ELR (cell line): ENCODE results near the gene PCCA.
A peak's percentile ranks its signal among the peaks of the same experiment; 100 is the strongest.
"Not testable (repeated sequence)": the region's sequence is repeated elsewhere in the genome, so short reads cannot be mapped to it uniquely, and the experiment has no call there.

Experiments
- DNase-seq: peaks from one replicate; pipeline ENCODE4 v3.0.0-alpha.2; 2015; ENCODE audit warnings: low read depth

Gene PCCA

DNA sequence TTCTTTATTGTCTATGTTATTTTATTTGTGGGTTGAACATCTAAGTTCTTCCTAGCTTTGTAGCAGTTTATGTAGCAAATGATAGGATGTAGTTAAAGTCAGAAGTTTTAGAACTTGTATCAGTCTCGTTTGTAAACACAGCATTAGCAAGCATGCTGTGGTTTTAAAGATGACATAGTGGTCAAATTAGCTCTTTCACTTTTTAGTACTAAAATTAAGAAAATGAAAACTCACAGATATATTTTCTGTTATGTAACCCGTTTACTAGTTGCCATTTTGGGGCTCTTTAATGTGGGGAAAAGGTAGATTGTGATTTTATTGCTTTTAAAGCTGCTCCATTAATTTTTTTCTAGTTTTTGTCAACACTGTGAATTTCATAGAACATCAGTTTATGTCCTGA is 216.5 kb downstream of the PCCA start:
- DNase-seq = no peak

DNA sequence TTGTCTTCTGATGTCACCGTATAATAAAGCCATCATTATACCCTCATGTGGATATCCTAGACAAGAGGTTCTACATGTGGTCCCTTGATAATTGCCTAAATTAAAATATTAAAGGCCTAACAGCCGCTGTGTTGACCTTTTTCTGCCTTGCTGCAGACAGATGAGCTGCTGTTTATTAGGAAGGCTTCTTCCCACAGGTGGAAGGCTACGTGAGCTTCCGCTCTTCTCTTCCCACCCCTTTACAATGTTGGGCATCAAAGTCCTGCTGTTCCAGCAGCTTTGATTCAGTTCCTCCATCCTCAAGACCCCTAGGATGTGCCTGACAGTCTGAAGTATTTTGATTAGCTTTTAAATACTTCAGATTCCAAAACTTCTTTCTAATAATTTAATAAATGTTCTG is 217.1 kb downstream of the PCCA start:
- no peak for DNase-seq

DNA sequence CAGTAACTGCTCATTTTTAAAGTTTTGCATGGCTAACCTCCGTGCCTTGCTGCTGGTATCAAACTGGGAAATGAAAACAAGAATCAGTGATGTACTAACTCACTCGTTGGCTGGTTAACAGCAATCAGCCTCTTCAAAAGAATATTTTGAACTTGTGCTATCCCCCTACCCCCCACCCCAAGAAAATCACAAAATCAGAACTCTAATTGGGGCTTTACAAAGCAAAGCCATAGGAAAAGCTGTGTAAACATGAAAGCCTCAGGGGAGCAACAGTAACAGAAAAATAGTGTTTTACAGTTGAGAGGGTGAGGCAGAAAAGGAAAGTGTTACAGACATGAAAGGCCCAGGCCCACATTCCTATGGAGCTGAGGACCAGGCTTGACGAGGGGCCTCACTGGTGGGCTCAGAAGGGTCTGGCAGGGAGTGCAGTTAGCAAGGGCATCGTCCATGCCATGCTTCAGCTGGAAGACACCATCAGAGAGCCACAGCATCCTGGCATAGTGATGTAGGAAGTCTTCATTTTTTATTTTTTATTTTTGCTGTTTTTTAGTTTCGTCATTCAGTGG is 217.6 kb downstream of the PCCA start:
- no peak for DNase-seq

DNA sequence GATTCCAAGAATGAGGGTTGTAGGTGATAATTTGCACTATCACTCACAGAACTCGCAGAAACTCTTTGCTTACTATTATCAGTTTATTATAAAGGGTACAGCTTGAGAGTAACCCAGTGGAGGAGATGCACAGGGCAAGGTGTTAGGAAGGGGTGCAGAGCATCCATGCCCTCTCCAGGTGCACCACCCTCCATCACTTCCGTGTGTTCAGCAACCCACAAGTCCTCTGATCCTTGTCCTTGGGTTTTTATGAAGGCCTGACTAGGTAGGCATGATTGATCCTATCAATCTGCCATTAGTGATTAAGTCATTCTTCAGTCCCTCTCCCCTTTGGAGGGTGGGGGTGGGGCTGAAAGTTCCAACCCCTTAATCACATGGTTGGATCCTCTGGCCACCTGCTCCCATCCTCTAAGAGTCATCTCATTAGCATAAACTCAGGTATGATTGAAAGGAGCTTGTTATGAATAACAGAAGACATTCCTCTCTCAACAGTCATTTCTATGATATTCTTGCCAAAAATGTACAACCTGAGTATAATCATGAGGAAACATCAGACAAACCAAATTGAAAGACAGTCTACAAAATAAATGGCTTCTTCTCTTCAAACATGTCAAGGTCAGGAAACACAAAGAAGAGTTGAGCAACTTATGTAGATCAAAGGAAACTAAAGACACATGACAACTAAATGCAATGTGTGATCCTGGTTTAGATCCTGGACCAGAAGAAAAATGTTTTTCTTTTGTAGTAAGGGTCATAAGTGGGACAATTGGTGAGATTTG is 225.4 kb downstream of the PCCA start:
- no peak for DNase-seq

DNA sequence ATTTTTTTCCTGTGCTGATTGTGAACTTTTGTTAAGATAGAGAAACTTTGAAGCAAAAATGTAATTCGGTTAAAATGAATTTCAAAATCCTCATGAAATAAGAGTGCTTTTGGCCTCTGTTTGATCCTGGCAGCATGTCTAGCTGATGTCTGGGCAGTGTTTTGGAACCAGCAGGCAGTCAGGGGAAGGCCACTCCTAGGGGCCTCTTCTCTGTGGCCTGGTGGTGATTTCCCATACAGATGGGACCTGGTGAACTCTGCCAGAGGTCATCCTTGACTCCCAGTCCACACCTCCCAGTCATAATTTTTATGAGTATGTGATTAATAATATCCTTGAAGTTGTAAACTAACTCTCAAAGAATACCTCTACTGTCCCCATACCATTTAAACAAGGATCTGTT is 226.6 kb downstream of the PCCA start:
- DNase-seq = no peak

DNA sequence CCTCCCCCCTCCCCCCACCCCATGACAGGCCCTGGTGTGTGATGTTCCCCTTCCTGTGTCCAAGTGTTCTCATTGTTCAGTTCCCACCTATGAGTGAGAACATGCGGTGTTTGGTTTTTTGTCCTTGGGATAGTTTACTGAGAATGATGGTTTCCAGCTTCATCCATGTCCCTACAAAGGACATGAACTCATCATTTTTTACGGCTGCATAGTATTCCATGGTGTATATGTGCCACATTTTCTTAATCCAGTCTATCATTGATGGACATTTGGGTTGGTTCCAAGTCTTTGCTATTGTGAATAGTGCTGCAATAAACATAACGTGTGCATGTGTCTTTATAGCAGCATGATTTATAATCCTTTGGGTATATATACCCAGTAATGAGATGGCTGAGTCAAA is 229.6 kb downstream of the PCCA start:
- DNase-seq = not testable (repeated sequence)

DNA sequence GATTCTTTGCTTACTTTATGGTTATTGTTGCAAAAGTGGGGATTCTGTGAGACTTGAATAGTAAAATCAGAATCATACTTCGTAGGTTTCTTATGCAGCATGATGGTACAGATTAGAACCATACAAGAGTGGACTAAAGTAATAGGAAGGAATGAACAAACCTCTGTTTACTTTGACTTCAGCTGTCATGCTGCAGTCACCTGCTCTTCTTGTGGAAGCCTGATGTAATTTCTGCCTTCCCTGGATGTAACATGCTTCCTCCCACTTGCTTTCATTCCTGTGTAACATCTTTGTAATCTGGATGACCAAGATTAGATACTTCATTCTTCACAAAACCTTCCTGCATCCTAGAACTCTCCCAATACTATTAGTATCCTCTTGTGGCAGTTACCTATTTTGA is 235.0 kb downstream of the PCCA start:
- DNase-seq = no peak

DNA sequence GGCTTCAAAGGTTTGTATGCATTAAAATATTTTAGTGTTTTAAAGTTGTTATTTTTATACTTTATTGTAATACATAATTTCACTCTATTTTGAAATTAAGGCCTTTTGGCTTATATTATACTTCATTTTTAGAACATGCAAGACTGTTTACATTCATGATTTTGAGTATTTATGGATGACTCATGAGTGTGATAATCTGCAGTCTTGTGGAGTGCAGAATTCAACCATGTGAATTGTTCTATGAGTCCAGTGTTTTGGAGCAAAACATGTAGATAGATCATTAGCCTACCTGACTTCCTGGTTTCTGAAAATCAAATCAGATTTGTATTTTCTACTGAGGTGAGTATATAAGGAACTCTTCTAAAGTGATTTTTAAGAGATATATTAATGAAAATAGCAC is 241.8 kb downstream of the PCCA start:
- DNase-seq = peak; percentile 24

DNA sequence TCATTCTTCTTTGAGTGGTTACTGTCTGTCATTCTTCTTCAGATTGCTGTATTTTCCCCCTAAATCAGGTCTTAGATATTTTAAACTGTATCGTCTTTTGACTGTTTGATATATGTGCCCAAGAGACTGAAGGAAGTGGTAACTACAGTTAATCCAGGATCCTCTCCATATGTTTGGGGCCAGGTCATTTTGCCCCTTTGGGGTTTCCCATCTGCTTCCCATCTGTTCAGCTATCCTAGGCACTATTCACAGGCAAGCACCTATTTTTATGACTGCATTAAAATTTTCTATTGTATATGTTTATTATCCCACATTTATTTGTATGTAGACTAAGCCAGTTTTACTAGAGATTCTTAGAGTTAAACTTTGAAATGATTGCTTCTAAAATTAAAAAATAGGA is 244.2 kb downstream of the PCCA start:
- no peak for DNase-seq

DNA sequence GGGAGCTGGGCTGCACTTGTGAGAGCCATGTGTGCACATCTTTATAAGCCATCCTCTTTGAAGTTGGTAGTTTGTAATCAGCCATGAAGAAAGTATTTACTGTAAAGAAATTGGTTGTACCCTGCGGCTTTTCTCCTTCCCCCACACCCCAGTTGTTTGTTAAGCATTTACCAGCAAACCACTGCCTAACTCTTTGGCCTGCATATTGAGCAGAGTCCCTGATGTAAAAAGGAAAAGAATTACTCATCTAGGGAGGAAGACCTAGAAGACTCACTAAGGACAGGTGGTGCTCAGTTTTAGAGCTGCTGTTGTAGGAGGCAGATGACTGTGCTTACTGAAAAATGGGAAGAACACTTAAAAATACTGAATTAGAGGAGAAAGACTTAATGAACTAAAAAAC is 245.3 kb downstream of the PCCA start:
- no peak for DNase-seq

DNA sequence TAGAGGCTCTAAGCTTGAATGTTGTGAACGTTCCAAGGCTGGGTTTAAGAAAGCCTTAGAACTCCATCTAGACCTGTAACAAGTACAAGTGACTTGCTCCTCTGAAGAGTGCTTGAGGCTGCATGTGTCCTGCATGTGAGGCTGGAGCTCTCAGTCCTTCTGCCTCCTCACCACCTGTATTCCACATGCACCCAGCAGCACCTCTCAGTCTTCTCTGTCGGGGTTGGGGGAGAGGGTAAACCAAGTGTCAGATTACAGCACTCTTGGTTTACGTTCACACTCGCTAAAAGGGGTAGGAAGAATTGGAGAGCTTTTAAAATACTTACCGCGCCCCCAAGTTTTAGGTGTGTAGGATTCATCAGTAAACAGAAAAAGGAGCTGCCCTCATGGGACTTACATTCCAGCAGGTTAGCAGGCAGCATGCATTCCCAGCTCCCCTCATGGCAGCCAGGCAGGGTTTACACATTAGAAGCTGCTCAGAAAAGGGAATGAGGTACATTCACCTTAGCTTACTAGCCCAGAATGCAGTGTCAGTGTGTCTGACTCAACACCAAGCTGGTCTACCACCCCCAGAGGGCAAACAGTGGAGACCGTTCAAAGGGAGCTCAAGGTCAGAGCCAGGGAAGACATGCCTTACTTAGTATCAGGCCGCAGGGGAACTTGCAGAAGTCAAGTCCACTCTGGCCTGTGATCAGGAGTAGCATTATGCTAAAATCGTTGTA is 248.1 kb downstream of the PCCA start:
- DNase-seq = no peak

DNA sequence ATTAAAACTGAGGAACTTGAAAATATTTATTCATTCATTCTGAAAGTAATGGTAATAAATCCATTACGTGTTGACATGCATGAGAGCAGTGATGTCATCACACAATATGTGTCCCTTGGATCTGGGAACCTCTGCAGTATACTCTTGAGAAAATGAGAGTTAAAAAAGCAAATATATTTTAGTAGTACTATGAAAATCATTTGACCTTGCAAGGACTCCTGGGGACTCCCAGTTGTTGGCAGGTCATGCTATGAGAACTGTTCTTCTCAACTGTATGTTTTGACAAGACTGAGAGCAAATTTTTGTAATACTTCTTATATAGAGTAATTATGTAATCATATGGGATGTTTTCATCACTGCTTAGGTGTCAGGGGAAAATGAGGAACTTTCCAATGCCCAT is 249.4 kb downstream of the PCCA start:
- DNase-seq = no peak

DNA sequence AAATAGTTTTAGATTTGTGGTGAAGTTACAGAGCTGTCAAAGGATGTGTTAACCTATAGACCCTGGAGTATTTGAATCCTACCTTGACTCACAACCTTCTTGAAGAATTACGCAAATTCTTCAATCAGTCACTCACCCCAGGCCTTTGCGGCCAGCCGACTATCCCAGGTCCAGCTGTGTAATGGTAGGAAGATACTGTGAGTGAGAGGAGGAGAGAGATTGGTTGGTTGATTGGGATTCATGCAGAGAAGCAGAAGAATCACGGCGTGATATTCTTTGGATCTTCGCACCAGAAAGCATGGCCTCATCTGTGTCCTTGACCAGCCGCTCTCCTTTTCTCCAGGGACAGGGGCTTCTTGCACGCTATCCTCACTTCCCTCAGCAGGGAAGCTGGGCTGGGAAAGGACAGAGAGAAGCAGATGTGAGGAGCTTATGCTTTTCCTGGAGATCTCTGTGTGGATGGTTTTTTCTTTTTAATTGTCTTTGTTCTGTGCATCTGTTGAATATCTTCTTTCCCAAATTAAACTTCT is 250.6 kb downstream of the PCCA start:
- no peak for DNase-seq

DNA sequence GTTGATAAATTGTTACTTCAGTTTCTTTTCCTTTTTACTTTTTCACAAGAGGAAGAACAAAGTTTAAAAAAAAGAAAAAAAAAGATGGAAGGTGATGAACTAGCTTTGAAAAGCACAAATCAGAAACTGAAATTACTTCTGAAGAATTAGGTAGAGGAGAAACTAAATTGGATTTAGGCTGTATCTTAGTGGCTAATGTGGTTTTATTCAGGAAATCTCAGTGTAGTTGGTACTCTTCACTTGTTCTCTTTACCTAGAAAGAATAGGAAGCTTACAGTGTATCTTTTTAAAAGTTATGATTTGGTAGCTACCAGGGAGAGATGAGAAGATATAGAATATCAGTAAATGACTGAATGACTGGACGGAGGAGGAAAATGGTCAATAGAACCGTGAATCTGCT is 252.0 kb downstream of the PCCA start:
- DNase-seq = no peak

DNA sequence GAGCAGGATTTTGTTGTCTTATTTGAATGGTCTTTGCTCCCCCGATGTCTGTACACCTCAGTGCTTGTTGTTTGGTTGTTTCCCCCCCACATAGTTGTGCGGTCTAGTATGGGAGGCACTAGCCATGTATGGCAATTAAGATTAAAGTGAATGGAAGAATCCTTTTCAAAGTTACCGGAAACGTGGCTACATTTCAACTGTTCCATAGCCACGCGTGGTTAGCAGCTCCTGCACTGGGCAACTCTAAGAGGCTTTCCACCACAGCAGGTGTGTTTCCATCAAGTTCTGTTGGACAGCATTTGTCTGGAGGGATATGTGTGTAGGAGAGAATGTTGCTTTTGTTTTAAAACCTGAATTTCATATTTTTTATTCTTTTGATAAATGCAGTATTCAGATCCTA is 252.4 kb downstream of the PCCA start:
- DNase-seq = no peak

DNA sequence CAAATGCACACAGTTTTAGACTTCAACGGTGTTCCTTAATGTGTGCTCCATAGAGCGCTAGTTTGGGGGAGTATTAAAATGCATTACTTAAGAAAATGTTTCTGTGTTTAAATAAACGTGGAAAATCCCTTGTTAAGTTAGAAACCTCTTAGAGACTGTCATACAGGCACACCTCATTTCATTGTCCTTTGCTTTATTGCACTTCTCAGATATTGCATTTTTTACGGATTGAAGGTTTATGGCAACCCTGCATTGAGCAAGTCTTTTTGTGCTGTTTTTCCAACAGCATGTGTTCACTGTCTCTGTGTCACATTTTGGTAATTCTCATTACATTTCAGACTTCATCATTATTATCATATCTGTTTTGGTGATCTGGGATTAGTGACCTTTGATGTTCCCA is 255.7 kb downstream of the PCCA start:
- DNase-seq = no peak

DNA sequence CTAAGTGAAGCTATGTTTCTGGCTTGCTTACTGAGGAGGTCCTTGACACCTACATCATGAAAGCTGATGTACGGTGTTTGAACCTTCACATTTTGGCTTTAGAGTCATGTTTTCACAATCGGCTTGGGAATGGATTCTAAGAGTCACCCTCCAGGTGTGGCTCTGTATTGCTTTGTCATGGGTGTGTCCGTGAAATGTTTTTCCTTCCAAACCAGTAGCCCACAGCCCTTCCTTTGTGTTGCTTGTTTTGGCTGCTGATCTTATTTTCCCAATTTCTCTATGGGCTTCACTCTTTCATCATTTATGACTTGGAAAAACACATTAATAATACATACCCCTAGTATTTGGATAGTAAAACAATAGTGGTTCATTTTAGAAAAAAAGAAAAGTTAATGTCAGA is 259.1 kb downstream of the PCCA start:
- DNase-seq = no peak

DNA sequence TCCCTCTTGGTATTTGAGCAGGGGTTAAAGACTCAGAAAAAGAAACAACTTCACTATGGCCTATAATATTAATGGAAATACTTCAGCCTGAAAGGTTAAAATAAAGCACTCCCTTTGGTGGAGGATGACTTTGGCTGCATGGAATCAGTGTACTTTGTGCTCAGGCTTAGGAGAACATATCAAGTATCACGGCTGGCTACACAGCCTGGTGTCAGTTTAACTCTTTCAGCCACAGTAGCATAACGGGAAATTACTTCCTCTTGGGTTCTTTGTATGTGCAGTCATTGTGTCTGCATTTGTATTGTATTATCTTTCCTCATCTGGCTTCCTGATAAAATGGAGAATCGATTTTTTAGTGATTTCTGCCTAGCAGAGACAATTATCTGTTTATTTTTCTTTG is 260.7 kb downstream of the PCCA start:
- DNase-seq = no peak

DNA sequence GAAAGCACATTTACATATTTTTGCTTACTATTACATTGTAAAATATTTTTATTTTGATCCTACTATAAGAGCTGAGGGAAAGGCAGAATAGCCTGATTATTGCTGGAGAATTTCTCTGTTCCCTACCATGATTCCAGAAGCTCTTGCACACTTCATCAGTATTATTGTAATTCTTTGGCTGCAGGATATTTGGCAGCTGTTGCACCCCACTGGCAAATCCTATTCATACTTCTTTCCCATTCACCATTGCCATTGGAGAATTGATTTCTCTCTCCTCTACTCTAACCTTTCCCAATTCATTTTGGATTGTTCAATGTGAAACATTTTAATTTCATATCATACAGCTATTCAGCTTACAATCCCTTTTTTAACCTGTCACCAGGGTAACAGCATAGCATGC is 261.7 kb downstream of the PCCA start:
- no peak for DNase-seq

DNA sequence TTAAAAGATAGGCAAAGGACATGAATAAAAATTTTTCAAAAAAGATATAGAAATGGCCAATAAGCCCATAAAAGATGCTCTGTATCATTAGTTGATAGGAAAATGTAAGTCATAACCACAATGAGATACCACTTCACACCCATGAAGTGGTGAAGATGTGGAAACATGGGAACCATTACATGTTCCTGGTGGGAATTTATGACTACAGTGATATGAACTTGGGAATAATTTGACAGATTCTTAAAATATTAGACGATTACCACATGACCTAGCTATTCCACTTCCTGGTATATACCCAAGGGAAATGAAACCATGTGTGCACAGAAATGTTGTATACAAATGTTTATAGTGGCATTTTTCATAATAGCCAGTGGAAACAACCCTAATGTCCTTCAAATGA is 267.5 kb downstream of the PCCA start:
- no peak for DNase-seq

DNA sequence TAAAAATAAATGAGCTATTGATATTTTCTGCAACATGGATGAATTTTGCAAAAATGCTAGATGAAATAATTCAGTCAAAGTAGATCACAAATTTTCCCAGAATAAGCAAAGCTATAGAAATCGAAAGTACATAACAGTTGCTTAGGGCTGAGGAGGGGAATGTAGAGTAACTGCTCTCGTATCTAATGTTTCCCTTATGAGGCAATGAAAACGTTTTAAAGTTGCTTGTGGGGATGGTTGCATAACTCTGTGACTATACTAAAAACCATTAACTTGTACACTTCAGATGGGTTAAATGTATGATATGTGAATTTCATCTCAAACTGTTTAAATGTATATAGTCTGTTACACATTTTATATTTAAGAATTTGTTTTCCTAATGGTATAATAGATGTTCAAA is 268.0 kb downstream of the PCCA start:
- DNase-seq = peak; percentile 5

DNA sequence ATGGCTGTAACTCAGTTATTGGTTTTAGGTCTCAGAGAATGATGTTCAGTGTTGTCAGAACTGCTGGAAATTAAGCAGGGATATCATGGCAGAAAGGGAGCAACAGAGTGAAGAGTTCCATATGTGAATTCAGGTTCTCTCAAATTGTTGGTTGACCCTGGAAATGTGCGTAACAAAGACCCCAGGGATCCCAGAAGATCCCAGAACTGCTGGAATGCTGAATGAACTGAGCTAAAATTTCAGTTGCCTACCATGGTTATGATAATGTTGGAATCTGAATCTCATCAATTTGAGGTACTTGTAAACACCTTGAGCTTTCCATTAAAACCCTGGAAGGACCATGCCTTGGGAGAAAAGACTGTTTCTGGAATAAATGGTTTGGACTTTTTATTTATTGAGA is 268.9 kb downstream of the PCCA start:
- DNase-seq = no peak

DNA sequence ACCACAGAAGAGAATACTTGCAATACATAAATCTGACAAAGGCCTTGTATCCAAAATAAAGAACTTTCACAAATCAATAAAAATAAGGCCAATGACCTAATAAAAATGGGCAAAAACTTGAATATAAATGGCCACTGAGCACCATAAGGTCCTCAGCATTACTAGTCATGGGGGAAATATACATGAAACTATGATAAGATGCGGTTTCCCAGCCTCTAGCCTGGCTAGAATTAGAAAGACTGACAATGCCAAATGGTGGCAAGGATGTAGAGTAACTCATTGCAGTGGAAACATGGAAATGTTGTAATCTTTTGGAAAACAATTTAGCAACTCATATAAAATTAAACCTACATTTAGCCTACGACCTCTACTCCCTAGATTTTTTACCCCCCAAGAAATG is 272.6 kb downstream of the PCCA start:
- DNase-seq = peak; percentile 68
